HG03159 (cell line): Measurements from ENCODE around the gene BICRA.
"Not testable (repeated sequence)": the region's sequence is repeated elsewhere in the genome, so short reads cannot be mapped to it uniquely, and the experiment has no call there.

Source experiments
- ATAC-seq: cut with Tn5 transposase; IDR thresholded peaks from one replicate; pipeline ENCODE4 v1.9.1; 2021; ENCODE audit warnings: mild to moderate bottlenecking, moderate library complexity; ENCODE audit not compliant: unreplicated experiment

Gene BICRA

GRCh38 chr19:47740866-47741519, 132.1 kb downstream of the BICRA start:
- no peak for ATAC-seq

GRCh38 chr19:47741544-47742140, 132.7 kb downstream of the BICRA start:
- no peak for ATAC-seq

- no peak for ATAC-seq
Observed at GRCh38 chr19:47742634-47743033, 133.7 kb downstream of the BICRA start.

- peak; percentile 72 for ATAC-seq
Observed at GRCh38 chr19:47745010-47745901, 136.3 kb downstream of the BICRA start, which contains the start of gene NOP53. Gene NOP53 (plus strand): TSS chr19:47745546. CDS start chr19:47745560, 14 bp downstream.

GRCh38 chr19:47746129-47746528, 137.2 kb downstream of the BICRA start:
- ATAC-seq, result not testable (repeated sequence)

GRCh38 chr19:47749326-47749725, 140.4 kb downstream of the BICRA start:
- ATAC-seq, result no peak

- ATAC-seq, result no peak
Observed at GRCh38 chr19:47750752-47751151, 141.8 kb downstream of the BICRA start.

GRCh38 chr19:47752440-47753211, 143.7 kb downstream of the BICRA start:
- ATAC-seq, result no peak
